ENCODE results near the gene SBF1. TPM values are rescaled to one million over a fixed set of nuclear protein-coding genes. Genes with fewer than 3 reads are reported as not detected.

Gene SBF1
- polyA plus RNA-seq, 1 donor from 2014 or later = 58.9 TPM

DNA sequence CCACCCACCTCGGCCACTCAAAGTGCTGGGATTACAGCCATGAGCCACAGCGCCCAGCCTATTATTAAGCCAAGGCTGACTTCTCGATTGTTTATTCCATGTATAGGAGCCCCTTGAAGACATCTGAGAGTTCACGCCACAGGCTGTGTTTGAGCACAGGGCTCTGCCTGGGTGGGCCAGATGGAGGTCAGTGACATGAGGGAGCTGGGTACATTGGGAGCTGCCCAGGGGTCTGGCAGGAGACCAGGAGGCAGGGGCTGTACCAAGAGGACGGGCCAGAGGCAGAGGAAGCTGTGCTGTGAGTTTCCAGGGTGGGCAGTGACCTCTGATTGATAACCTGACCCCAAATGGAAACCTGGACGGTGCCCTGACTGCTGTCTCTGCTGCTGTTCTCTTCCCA lies 27.3 kb upstream of the SBF1 start:
- Histone ChIP-seq H3K9me2 (ENCODE audit: insufficient read depth, low read length) (no peaks in the 10 kb centered on the region), H3K79me2 (replicated peaks; ENCODE audit: insufficient read depth, low read length) (peaks cover 7% of the 10 kb centered on the region), H3K27ac (ENCODE audit: low read length) (no peak overlapping the region)

DNA sequence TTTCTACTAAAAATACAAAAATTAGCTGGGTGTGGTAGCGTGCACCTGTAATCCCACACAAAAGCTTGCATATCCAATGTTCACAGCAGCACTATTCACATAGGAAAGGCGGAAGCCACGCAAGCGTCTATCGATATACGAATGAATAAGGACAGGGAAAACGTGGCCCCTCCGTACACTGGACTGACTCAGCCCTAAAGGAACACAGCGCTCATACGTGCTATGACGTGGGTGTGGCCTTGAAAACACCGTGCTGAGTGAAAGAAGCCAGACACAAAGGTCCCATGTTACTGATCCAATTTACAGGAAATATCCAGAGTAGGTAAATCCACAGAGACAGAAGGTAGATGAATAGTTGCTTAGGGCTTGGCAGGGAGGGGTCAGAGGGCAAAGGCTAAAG lies 25.6 kb upstream of the SBF1 start:
- Histone ChIP-seq H3K4me2 (ENCODE audit: low read length) (no peak overlapping the region), H3K79me2 (replicated peaks; ENCODE audit: insufficient read depth, low read length) (no peaks in the 10 kb centered on the region), H3K4me3 (ENCODE audit: low read length) (no peak overlapping the region), H4K20me1 (ENCODE audit: insufficient read depth) (no peaks in the 10 kb centered on the region), H3K9me2 (ENCODE audit: insufficient read depth, low read length) (no peaks in the 10 kb centered on the region), H3K9me3 (ENCODE audit: low read length) (no peaks in the 10 kb centered on the region), H3K9ac (ENCODE audit: low read length) (no peak overlapping the region), H3F3A (ENCODE audit: insufficient read depth, low read length, poor library complexity, severe bottlenecking) (no peaks in the 10 kb centered on the region), H3K27me3 (ENCODE audit: insufficient read depth, low read depth, low read length) (no peaks in the 10 kb centered on the region), H3K36me3 (ENCODE audit: insufficient read depth, low read length) (no peaks in the 10 kb centered on the region), H2AFZ (ENCODE audit: low read depth, low read length) (no peak overlapping the region), H3K27ac (ENCODE audit: low read length) (no peak overlapping the region)
- TF ChIP-seq RAD21 (conservative IDR thresholded peaks at IDR 0.05) = no peak
- no peak for TF ChIP-seq SMC3 (conservative IDR thresholded peaks at IDR 0.05; ENCODE audit: poor library complexity)
- no peak for TF ChIP-seq EZH2 (IDR thresholded peaks at IDR 0.05; ENCODE audit: borderline replicate concordance, insufficient read depth, low read length, poor library complexity, severe bottlenecking)
- no peak for TF ChIP-seq MXI1 (conservative IDR thresholded peaks at IDR 0.05; ENCODE audit: poor library complexity, severe bottlenecking)
- no peak for TF ChIP-seq POLR2AphosphoS5 (IDR thresholded peaks at IDR 0.05)
- no peak for TF ChIP-seq EP300 (conservative IDR thresholded peaks at IDR 0.05; ENCODE audit: poor library complexity, severe bottlenecking)

More for the DNA sequence above, 27.3 kb upstream of the SBF1 start:
- no peaks in the 10 kb centered on the region for H3K36me3 ChIP-seq (ENCODE audit: insufficient read depth, low read length)
- H3F3A ChIP-seq (ENCODE audit: insufficient read depth, low read length, poor library complexity, severe bottlenecking) = no peaks in the 10 kb centered on the region
- TF ChIP-seq SMC3 (conservative IDR thresholded peaks at IDR 0.05; ENCODE audit: poor library complexity) = no peak
- no peak for TF ChIP-seq MXI1 (conservative IDR thresholded peaks at IDR 0.05; ENCODE audit: poor library complexity, severe bottlenecking)
- no peak for TF ChIP-seq EZH2 (IDR thresholded peaks at IDR 0.05; ENCODE audit: borderline replicate concordance, insufficient read depth, low read length, poor library complexity, severe bottlenecking)
- no peak for TF ChIP-seq EP300 (conservative IDR thresholded peaks at IDR 0.05; ENCODE audit: poor library complexity, severe bottlenecking)
- TF ChIP-seq, protein P1, sequence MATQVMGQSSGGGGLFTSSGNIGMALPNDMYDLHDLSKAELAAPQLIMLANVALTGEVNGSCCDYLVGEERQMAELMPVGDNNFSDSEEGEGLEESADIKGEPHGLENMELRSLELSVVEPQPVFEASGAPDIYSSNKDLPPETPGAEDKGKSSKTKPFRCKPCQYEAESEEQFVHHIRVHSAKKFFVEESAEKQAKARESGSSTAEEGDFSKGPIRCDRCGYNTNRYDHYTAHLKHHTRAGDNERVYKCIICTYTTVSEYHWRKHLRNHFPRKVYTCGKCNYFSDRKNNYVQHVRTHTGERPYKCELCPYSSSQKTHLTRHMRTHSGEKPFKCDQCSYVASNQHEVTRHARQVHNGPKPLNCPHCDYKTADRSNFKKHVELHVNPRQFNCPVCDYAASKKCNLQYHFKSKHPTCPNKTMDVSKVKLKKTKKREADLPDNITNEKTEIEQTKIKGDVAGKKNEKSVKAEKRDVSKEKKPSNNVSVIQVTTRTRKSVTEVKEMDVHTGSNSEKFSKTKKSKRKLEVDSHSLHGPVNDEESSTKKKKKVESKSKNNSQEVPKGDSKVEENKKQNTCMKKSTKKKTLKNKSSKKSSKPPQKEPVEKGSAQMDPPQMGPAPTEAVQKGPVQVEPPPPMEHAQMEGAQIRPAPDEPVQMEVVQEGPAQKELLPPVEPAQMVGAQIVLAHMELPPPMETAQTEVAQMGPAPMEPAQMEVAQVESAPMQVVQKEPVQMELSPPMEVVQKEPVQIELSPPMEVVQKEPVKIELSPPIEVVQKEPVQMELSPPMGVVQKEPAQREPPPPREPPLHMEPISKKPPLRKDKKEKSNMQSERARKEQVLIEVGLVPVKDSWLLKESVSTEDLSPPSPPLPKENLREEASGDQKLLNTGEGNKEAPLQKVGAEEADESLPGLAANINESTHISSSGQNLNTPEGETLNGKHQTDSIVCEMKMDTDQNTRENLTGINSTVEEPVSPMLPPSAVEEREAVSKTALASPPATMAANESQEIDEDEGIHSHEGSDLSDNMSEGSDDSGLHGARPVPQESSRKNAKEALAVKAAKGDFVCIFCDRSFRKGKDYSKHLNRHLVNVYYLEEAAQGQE (IDR thresholded peaks at IDR 0.05; ENCODE audit: borderline replicate concordance) = no peak
- TF ChIP-seq TAF1 (IDR thresholded peaks at IDR 0.05; ENCODE audit: low read depth) = no peak
- TF ChIP-seq RAD21 (conservative IDR thresholded peaks at IDR 0.05) = no peak
- no peak for TF ChIP-seq POLR2AphosphoS5 (IDR thresholded peaks at IDR 0.05)
- TF ChIP-seq, protein P2, sequence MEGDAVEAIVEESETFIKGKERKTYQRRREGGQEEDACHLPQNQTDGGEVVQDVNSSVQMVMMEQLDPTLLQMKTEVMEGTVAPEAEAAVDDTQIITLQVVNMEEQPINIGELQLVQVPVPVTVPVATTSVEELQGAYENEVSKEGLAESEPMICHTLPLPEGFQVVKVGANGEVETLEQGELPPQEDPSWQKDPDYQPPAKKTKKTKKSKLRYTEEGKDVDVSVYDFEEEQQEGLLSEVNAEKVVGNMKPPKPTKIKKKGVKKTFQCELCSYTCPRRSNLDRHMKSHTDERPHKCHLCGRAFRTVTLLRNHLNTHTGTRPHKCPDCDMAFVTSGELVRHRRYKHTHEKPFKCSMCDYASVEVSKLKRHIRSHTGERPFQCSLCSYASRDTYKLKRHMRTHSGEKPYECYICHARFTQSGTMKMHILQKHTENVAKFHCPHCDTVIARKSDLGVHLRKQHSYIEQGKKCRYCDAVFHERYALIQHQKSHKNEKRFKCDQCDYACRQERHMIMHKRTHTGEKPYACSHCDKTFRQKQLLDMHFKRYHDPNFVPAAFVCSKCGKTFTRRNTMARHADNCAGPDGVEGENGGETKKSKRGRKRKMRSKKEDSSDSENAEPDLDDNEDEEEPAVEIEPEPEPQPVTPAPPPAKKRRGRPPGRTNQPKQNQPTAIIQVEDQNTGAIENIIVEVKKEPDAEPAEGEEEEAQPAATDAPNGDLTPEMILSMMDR (IDR thresholded peaks at IDR 0.05; ENCODE audit: poor library complexity, severe bottlenecking) = no peak
- no peaks in the 10 kb centered on the region for H4K20me1 ChIP-seq (ENCODE audit: insufficient read depth)
- no peak overlapping the region for H3K9ac ChIP-seq (ENCODE audit: low read length)
- no peak overlapping the region for H2AFZ ChIP-seq (ENCODE audit: low read depth, low read length)
- no peaks in the 10 kb centered on the region for H3K27me3 ChIP-seq (ENCODE audit: insufficient read depth, low read depth, low read length)
- H3K4me2 ChIP-seq (ENCODE audit: low read length) = no peak overlapping the region
- H3K4me3 ChIP-seq (ENCODE audit: low read length) = no peak overlapping the region
- no peaks in the 10 kb centered on the region for H3K9me3 ChIP-seq (ENCODE audit: low read length)
